ENCODE measurements around the gene PTPRQ. TPM values are rescaled to one million over a fixed set of nuclear protein-coding genes. Genes with fewer than 3 reads are reported as not detected.

PTPRQ gene
- total RNA-seq, 1 experiment from 2014 or later, result not detected

- Histone ChIP-seq H3K79me2 (ENCODE audit: low read depth) (no peaks in the 10 kb centered on the region), H3K27ac (no peak overlapping the region), H3K9me2 (ENCODE audit: insufficient read depth) (no peaks in the 10 kb centered on the region), H3K9me3 (ENCODE audit: insufficient read depth, low read depth) (no peaks in the 10 kb centered on the region), H3K4me1 (replicated peaks; ENCODE audit: insufficient read depth) (no peaks in the 10 kb centered on the region), H4K20me1 (ENCODE audit: insufficient read depth) (no peaks in the 10 kb centered on the region), H3F3A (ENCODE audit: insufficient read depth, low read depth) (no peaks in the 10 kb centered on the region), H3K4me3 (no peak overlapping the region), H2AFZ (no peak overlapping the region), H3K36me3 (ENCODE audit: low read depth) (no peaks in the 10 kb centered on the region), H3K4me2 (no peak overlapping the region), H3K27me3 (ENCODE audit: insufficient read depth, low read depth) (no peaks in the 10 kb centered on the region)
- no peak for DNase-seq
- TF ChIP-seq EZH2 (IDR thresholded peaks at IDR 0.05; ENCODE audit: low read depth) (no peak), CTCF (conservative IDR thresholded peaks at IDR 0.05) (no peak)
- ChIA-PET POLR2A (ENCODE audit: unreplicated experiment) (no interaction called here), CTCF (no interaction called here)
- intact Hi-C loops (cut with micrococcal nuclease; ENCODE audit: unreplicated experiment), result no loop called here
- no TSS peak for BruUV-seq (replicated peaks)
Measured at GRCh38 chr12:80512781-80513180, 68.7 kb downstream of the PTPRQ start.

DNA sequence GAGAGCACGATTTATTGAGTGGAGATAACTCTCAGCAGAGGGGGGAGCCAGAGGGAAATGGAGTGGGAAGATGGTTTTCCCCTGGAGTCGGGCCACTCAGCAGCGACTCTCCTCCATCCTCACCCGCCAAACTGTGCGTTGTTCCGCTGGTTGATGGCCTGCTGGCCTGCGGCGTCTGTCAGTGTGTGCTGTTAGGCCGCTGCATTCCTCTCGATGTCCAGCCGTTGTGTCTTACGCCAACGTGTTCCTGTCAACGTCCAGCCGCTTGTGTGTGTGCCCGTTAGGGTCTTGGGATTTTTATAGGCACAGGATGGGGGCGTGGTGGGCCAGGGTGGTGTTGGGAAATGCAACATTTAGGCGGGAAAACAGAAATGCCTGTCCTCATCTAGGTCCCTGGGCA lies 69.2 kb downstream of the PTPRQ start:
- TF ChIP-seq EZH2 (IDR thresholded peaks at IDR 0.05; ENCODE audit: low read depth) (no peak), CTCF (conservative IDR thresholded peaks at IDR 0.05) (no peak)
- POLR2A ChIA-PET (ENCODE audit: unreplicated experiment), result no interaction called here
- no peak overlapping the region for H3K4me3 ChIP-seq

GRCh38 chr12:80517655-80518054 lies 73.6 kb downstream of the PTPRQ start:
- Histone ChIP-seq H3K27me3 (ENCODE audit: insufficient read depth, low read depth) (no peaks in the 10 kb centered on the region), H3K79me2 (ENCODE audit: low read depth) (no peaks in the 10 kb centered on the region), H4K20me1 (ENCODE audit: insufficient read depth) (no peaks in the 10 kb centered on the region), H2AFZ (no peak overlapping the region), H3K9me3 (ENCODE audit: insufficient read depth, low read depth) (no peaks in the 10 kb centered on the region), H3K4me3 (no peak overlapping the region), H3K4me1 (replicated peaks; ENCODE audit: insufficient read depth) (no peaks in the 10 kb centered on the region), H3K27ac (no peak overlapping the region), H3K36me3 (ENCODE audit: low read depth) (no peaks in the 10 kb centered on the region), H3K4me2 (no peak overlapping the region), H3F3A (ENCODE audit: insufficient read depth, low read depth) (no peaks in the 10 kb centered on the region), H3K9me2 (ENCODE audit: insufficient read depth) (no peaks in the 10 kb centered on the region)
- CTCF ChIA-PET, result no interaction called here
- no TSS peak for BruUV-seq (replicated peaks)
- intact Hi-C loops (cut with micrococcal nuclease; ENCODE audit: unreplicated experiment), result no loop called here
- TF ChIP-seq EZH2 (IDR thresholded peaks at IDR 0.05; ENCODE audit: low read depth) (no peak), CTCF (conservative IDR thresholded peaks at IDR 0.05) (no peak)
- no peak for DNase-seq
- POLR2A ChIA-PET (ENCODE audit: unreplicated experiment), result no interaction called here

More for the DNA sequence above, 69.2 kb downstream of the PTPRQ start:
- no peak overlapping the region for H3K27ac ChIP-seq
- no peaks in the 10 kb centered on the region for H3F3A ChIP-seq (ENCODE audit: insufficient read depth, low read depth)
- no peaks in the 10 kb centered on the region for H4K20me1 ChIP-seq (ENCODE audit: insufficient read depth)
- DNase-seq, result no peak
- no peak overlapping the region for H2AFZ ChIP-seq
- H3K9me3 ChIP-seq (ENCODE audit: insufficient read depth, low read depth), result no peaks in the 10 kb centered on the region
- H3K9me2 ChIP-seq (ENCODE audit: insufficient read depth), result no peaks in the 10 kb centered on the region
- H3K4me2 ChIP-seq, result 0 out of 2 replicates have a peak overlapping the region, but pooled peaks have one; percentile 18
- intact Hi-C loops (cut with micrococcal nuclease; ENCODE audit: unreplicated experiment), result no loop called here
- no peaks in the 10 kb centered on the region for H3K27me3 ChIP-seq (ENCODE audit: insufficient read depth, low read depth)
- no peaks in the 10 kb centered on the region for H3K4me1 ChIP-seq (replicated peaks; ENCODE audit: insufficient read depth)
- no TSS peak for BruUV-seq (replicated peaks)
- no peaks in the 10 kb centered on the region for H3K36me3 ChIP-seq (ENCODE audit: low read depth)
- no peaks in the 10 kb centered on the region for H3K79me2 ChIP-seq (ENCODE audit: low read depth)
- CTCF ChIA-PET, result no interaction called here

Data from PC-9 (cell line).